ENCODE measurements around the gene C5orf58.

The C5orf58 gene

GRCh38 chr5:170261528-170262043 lies 28.8 kb downstream of the C5orf58 start:
- DNase-seq: no peak

DNA sequence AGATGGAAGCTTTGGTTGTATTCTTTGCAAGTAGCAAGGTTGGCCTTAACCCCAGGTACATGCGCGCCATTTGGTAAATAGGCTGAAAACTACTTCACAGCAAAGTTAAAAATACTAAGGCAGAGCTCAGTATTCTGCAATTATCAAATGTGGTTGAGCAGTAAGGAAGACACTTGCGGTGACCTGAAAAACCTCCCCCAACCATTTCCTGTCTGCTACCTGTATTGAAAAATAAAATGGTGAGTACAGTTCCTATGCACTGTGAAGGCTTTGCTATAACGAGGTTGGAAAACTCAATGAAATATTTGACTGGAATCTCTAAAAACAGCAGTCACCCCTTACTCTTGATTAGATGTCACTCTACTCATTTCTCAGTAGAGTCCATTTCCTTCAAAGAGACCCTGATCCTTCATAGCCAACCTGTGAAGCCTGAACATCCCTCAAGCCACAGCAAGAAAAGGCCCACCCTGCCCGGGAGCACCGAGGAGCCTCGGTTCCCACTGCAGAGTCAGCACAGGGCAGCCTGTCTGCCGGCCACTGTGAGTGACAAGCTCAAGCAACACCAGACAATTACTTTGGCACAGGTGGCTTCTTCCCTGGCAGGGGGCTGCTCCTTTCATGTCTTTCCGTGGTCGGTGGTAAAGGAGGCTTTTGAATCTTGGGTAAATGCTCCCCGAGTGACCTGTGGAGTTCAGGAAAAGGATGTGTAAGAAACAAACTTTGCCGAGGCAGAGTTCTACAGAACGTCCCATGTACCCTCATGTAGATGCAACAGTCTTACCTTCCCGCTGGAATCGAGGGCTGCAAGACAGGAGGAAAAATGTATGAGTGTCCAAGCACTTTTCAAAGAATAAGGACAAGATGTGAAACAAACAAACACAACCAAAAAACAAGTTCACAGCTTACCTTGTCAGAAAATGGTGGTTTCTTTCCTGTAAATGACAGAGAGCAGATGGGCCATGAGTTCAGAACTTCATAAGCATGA lies 29.6 kb downstream of the C5orf58 start:
- no peak for DNase-seq

- no peak for DNase-seq
Measured at GRCh38 chr5:170263906-170264305, 31.1 kb downstream of the C5orf58 start.

DNA sequence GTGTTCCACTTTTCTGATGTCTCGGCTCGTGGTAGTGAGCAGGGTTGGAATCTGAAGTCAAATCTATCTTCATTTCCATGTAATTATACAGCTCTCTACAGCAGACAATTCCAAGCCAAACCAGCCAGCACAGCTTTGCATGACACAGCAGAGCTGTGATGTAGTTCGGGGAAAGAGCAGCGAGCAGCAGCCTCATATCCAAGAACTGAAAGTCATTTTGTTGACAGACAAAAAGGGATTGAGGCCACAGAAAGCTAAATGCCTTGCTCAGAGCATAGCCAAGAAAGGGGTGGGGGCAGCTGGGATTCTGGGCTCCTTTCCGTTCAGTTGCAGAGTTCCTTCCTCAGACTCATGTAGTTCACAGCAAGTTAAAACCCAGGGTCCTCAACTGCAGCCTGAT lies 32.7 kb downstream of the C5orf58 start:
- no peak for DNase-seq

DNA sequence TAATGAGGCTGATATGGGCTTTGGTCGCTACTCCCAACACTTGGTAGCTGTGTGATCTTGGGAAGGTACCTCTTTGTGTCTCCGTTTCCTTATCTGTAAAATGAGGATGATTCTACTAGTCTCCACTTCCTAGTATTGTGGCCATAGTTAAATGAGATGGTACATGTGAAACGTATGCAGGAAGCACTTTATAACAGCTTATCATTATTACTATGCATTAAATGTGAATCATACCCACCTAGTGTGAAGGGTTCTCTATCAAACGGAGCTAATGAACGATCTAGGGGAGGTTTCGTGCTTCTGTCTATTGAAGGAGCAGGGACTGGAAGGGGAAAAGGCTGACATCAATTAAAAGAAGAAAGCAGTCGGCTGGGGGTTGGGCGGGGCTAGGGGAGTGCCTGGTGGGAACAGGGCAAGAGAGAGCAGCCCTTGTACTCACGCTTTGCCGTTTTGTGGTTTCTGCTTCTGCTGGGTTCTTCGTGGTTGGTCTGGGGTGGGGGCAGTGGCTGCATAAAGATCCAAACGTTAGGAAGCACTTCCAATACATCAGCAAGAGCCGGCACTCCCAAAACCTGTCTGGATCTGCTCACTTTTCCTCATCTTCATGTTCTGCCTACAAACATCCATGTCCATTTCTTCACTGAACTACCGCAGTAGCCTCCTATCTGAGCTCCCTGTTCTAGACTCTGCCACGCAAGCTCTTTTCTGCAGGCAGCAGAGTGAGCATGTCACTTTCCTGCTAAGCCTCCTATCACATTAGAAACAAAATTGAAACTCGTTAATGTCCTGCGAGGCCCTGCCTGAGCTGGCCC lies 34.0 kb downstream of the C5orf58 start:
- DNase-seq: no peak

DNA sequence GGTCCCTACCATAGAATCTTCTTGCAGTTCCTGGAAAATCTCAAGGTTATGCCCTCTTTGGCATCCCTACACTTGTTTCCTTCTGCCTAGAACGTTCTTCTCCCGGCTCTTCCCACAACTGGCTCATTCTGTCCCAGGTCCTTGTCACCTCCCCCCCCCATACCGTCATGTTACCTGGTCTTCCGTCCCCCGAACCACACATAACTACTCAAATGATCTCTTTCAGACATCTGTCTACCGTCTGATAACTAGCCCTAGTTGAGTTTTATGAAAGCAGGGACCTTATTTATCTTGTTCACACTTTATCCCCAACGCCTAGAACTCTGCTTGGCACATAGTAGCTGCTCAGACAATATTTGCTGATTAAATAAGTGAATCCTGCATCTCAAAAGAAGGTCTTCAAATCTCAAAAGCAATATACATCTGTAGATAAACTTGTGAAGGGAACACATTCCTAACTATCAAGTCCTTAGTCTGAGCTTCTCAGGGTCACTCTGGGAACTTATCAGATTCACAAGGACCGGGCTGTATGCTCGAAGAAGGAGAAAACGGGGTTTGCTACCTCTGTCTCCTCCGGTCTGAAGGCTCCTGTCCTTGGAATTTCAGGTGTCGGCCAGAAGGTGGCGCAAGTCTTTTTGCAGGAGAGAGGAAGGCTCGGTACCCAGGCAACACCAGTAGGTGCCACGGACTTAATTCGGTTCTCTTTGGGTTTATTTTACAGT lies 34.8 kb downstream of the C5orf58 start:
- peak; percentile 27 for DNase-seq

DNA sequence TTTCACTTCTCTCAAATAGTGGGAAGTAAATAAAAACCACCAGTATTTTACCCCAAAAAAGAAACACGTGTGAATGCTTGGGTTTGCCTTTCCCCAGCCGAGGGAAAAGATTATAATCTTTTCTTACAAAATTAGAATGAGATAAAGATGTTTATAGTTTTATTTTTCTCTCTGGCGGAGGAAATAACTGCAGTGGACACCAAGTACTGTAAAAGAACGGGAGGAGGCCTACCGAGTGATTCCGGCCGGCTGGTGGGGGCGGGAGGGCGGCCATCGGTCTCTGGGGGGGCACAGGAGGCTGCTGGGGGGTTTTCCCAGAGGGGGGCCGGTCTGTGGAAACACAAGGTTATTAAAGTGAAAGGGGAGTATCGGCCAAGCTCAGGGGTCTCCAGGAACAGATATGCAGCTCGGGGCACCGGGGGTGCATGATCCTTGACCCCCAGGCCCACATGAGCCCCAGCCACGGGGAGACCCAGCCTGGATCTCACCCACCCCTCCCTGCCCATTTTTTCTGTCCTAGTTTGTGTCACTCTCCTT lies 35.4 kb downstream of the C5orf58 start:
- DNase-seq: no peak

- DNase-seq: no peak
Measured at GRCh38 chr5:170268884-170269283, 36.1 kb downstream of the C5orf58 start.

DNA sequence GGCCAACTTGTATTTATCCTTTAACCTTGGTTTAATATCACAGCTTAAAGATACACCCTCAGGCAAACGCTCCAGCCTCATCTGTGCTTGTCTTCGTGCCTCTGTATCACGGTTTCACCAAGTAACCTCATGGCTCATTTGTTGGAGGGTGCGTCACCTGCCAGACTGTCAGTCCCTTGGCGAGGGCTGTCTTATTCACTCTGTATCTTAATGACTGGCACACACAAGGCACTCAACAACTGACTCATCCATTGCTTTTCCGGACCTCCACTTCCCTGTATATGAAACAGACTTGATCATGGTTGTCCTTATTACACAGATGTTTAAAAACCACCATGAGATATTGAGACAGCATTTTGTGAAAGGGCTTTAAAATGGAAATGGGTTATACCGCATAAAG lies 36.8 kb downstream of the C5orf58 start:
- DNase-seq: no peak

DNA sequence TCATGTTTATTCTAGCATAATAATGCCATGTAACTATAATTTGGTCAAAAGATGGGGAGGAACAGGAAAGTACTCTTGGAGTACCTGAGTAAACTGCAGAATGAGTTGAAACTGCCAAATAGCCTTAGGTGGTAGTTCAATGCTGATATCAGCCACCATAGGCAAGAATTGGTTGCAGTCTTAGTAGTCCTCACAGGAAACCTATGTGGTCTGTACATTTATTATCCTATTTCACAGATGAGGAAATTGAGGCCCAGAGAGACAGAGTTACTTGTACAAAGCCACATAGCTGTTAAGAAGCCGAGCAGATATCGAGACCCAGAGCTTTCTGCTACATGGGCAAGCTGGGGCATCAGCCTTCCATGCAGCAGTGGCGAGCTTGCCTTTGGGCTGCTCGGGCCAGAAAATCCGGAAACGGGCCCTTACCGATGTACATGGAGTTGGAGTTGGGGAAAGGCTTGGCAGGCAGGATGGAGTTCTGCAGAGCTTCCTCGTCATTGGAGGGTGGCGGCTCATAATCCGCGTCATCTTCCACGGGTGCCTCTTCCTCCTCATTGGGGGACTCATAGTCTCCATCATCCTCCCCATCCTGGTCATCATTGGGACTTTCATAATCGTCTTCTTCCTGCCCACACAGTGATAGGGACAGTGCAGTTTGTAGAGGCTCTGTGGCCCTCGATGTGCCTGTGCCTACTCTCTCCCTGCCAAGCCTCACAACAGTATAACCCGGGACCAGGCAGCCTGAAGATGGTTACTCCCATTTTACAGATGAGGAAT lies 37.7 kb downstream of the C5orf58 start:
- DNase-seq: no peak

- DNase-seq: peak; percentile 64
Measured at GRCh38 chr5:170273968-170274710, 41.4 kb downstream of the C5orf58 start.

- no peak for DNase-seq
Measured at GRCh38 chr5:170275376-170275994, 42.7 kb downstream of the C5orf58 start.

DNA sequence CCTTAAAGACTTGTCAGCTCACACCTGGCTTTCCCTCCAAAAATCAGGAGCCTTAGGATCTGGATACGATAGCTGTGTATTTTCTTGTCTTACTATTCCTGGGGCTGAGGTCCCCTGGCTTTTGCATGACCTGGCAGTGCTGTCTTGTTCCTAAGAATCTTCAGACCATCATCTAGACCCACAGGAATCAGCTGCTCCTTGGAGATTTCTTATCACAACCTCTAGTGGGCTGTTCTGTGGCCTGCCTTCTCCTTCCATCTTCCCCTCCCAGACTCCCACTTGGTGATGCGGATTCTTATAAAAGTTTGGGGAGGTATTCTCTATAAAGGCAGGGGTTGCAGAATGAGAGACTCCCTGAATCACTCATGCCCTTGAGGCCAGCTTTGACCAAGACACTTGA lies 43.4 kb downstream of the C5orf58 start:
- DNase-seq: no peak

GRCh38 chr5:170277867-170278281 lies 45.1 kb downstream of the C5orf58 start:
- DNase-seq: peak; percentile 9

DNA sequence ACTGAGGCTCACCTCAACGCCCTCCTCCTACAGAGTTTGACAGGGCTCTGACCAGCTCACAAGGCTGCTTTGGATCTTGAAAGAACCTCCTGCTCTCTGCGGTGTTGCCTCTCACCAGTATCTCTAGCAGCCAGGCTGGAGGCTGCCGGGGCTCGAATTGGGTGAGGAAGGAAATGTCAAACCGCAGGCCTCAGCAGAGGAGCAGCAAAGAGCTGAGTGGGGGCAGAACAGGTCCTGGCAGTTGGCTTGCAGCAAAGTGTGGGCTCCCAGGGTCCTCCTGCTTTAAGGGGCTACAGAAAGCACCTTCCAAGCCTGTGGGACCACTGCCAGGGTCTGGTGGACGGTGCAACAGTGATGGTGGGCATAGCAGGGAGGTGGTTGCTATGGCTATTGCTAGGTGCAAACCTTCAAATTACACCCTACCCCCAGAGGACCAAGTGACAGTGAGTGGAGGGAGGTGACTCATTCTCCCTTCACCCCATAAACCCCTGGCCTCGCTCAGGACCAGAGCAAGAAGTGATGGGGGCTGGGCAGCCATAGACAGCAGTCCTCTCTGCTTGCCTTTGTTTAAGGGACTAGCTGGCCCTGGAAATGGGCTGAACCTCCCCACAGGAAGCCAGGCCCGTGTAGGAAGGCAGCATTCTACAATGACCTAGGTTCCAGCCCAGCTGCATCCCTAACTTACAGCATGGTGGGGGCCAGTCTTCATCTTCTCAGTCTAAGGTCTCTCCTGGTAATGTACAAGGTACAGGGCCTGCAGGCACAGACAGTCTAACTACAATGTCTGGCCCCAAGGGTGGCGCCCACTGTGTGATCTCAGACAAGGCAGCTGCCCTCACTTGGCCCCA lies 46.0 kb downstream of the C5orf58 start:
- no peak for DNase-seq

DNA sequence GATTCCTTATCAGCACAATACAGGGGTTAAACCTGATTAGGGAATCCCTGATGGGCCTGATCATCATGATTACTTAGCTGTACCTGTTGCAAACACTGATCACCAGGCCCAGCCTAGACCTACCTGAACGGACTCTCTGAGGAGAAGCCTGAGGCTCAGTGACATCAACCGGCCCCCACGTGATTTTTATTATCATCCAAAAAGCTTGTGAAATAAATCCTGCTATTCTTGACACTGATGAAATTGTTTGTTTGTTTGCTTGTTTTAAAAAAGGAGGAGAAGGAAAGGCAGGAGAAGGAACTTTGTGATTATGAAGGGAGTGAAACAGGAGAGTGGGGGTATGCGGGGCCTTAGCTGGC lies 46.7 kb downstream of the C5orf58 start:
- DNase-seq: no peak

- DNase-seq: no peak
Measured at GRCh38 chr5:170280011-170280493, 47.3 kb downstream of the C5orf58 start.

- DNase-seq: no peak
Measured at GRCh38 chr5:170283296-170283695, 50.5 kb downstream of the C5orf58 start.

DNA sequence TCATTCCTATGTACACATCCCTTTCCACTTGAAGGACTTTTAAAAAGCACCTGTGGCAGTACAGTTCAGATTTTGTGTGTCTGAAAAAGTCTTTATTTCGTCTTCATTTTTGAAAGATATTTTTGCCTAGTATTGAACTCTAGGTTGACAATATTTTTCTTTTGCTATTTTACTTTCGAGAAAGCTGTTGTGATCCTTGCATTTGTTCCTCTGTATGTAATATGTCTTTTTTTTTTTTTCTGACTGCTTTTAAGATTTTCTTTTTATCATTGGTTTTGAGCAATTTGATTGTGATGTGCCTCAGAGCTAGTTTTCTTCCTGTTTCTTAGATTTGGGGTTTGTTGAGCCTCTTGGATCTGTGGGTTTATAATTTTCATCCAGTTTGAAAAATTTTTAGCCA lies 51.4 kb downstream of the C5orf58 start:
- DNase-seq: no peak

- no peak for DNase-seq
Measured at GRCh38 chr5:170285181-170285580, 52.4 kb downstream of the C5orf58 start.

All from NCI-H510A (cell line).